ENCODE results near the gene CAMK4.
"Not testable (repeated sequence)": the region's sequence is repeated elsewhere in the genome, so short reads cannot be mapped to it uniquely, and the experiment has no call there.

CAMK4 gene

DNA sequence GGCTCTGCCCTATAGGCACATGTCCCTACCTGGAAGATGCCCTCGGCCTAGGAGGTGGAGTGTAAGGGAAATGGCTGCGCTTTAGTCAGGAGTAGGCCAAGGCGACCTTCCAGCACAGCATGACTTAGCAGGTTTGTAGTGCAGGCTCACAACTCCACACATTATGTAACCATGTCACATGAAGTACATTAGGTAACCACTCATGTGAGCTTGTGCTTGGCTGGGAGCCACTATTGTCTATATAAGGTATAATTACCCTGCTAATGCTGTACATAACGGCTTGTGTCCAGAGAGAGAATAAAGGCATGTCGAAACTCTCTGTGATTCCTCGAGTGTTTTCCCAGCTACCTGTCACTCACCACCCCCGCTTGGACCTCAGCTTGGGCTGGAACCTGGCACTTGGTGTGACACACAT lies 74.9 kb downstream of the CAMK4 start:
- TF ChIP-seq POLR2AphosphoS5 (IDR thresholded peaks at IDR 0.05; ENCODE audit: low read depth) (no peak), SPI1 (IDR thresholded peaks at IDR 0.05; ENCODE audit: borderline replicate concordance, low read depth) (no peak), GABPA (IDR thresholded peaks at IDR 0.05; ENCODE audit: low read depth) (no peak)
- TF ChIP-seq, protein P1, sequence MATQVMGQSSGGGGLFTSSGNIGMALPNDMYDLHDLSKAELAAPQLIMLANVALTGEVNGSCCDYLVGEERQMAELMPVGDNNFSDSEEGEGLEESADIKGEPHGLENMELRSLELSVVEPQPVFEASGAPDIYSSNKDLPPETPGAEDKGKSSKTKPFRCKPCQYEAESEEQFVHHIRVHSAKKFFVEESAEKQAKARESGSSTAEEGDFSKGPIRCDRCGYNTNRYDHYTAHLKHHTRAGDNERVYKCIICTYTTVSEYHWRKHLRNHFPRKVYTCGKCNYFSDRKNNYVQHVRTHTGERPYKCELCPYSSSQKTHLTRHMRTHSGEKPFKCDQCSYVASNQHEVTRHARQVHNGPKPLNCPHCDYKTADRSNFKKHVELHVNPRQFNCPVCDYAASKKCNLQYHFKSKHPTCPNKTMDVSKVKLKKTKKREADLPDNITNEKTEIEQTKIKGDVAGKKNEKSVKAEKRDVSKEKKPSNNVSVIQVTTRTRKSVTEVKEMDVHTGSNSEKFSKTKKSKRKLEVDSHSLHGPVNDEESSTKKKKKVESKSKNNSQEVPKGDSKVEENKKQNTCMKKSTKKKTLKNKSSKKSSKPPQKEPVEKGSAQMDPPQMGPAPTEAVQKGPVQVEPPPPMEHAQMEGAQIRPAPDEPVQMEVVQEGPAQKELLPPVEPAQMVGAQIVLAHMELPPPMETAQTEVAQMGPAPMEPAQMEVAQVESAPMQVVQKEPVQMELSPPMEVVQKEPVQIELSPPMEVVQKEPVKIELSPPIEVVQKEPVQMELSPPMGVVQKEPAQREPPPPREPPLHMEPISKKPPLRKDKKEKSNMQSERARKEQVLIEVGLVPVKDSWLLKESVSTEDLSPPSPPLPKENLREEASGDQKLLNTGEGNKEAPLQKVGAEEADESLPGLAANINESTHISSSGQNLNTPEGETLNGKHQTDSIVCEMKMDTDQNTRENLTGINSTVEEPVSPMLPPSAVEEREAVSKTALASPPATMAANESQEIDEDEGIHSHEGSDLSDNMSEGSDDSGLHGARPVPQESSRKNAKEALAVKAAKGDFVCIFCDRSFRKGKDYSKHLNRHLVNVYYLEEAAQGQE (IDR thresholded peaks at IDR 0.05; ENCODE audit: insufficient replicate concordance, low read depth) = no peak
- TF ChIP-seq, protein P2, sequence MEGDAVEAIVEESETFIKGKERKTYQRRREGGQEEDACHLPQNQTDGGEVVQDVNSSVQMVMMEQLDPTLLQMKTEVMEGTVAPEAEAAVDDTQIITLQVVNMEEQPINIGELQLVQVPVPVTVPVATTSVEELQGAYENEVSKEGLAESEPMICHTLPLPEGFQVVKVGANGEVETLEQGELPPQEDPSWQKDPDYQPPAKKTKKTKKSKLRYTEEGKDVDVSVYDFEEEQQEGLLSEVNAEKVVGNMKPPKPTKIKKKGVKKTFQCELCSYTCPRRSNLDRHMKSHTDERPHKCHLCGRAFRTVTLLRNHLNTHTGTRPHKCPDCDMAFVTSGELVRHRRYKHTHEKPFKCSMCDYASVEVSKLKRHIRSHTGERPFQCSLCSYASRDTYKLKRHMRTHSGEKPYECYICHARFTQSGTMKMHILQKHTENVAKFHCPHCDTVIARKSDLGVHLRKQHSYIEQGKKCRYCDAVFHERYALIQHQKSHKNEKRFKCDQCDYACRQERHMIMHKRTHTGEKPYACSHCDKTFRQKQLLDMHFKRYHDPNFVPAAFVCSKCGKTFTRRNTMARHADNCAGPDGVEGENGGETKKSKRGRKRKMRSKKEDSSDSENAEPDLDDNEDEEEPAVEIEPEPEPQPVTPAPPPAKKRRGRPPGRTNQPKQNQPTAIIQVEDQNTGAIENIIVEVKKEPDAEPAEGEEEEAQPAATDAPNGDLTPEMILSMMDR (IDR thresholded peaks at IDR 0.05; ENCODE audit: insufficient read depth, low read length) = no peak
- Histone ChIP-seq H3K27ac (replicated peaks) (no peak overlapping the region), H3K27me3 (ENCODE audit: insufficient read depth, poor library complexity, severe bottlenecking) (no peaks in the 10 kb centered on the region), H3K4me3 (replicated peaks; ENCODE audit: insufficient read depth, low read length) (no peak overlapping the region)
- peak in 1 of 2 experiments; percentile 1 for DNase-seq (ENCODE audit: low read depth in 1 of 2, low spot score in 1 of 2)

DNA sequence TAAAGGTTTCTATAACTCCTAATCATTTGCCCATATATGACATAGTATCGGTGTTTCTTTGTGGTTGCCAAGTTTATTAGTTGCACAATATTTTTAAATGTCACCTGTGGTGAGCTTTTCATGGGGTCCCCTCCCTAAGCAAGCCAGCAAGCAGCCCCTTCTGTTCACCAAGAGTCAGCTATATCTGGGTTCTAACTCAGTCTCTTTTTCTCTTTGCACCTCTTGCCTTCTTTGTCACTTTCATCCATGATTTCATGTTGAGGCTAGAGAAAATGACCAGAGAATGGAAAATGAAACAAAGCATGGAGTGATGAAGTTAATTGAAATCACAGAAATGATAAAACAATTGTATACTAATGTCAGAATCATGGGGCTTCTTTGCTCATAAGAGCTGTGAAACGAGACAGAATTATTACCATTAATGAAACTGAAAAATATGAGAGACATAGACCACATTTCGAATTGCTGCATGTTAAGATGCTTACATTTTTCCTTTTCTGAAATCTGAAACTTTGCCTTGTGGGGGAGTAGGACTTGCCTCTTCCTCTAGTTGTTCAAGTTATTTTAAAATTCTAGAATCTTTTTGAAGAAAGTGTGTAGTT lies 75.7 kb downstream of the CAMK4 start:
- Histone ChIP-seq H3K27ac (replicated peaks) (no peak overlapping the region), H3K27me3 (ENCODE audit: insufficient read depth, poor library complexity, severe bottlenecking) (no peaks in the 10 kb centered on the region), H3K4me3 (replicated peaks; ENCODE audit: insufficient read depth, low read length) (no peak overlapping the region)
- TF ChIP-seq, protein P2 (IDR thresholded peaks at IDR 0.05; ENCODE audit: insufficient read depth, low read length) = no peak
- TF ChIP-seq, protein P1 (IDR thresholded peaks at IDR 0.05; ENCODE audit: insufficient replicate concordance, low read depth) = no peak
- TF ChIP-seq GABPA (IDR thresholded peaks at IDR 0.05; ENCODE audit: low read depth) = no peak
- TF ChIP-seq SPI1 (IDR thresholded peaks at IDR 0.05; ENCODE audit: borderline replicate concordance, low read depth) = no peak
- no peak for TF ChIP-seq POLR2AphosphoS5 (IDR thresholded peaks at IDR 0.05; ENCODE audit: low read depth)
- DNase-seq (ENCODE audit: low read depth in 1 of 2, low spot score in 1 of 2) = no peak

DNA sequence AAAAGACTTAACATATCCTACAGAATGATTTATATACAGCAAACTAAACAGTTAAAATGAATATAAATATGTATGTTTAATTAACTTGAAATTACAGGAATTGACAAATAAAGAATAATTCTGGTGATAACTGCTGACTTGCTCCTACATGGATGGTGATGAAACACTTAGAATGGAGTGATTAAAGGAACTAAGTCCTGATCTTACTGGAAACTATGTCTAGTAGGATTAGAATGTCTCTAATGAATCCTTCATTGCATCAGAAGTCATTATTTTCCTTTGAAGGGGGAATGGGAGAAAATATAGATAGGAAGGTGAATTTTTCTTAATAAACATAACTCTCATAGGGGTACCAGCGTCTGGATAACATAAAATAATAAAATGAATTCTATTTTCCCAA lies 77.1 kb downstream of the CAMK4 start:
- no peak overlapping the region for H3K4me3 ChIP-seq (replicated peaks; ENCODE audit: insufficient read depth, low read length)
- no peaks in the 10 kb centered on the region for H3K27me3 ChIP-seq (ENCODE audit: insufficient read depth, poor library complexity, severe bottlenecking)
- H3K27ac ChIP-seq (replicated peaks) = no peak overlapping the region
- TF ChIP-seq GABPA (IDR thresholded peaks at IDR 0.05; ENCODE audit: low read depth) (no peak), SPI1 (IDR thresholded peaks at IDR 0.05; ENCODE audit: borderline replicate concordance, low read depth) (no peak)
- TF ChIP-seq, protein P1 (IDR thresholded peaks at IDR 0.05; ENCODE audit: insufficient replicate concordance, low read depth) = no peak
- TF ChIP-seq, protein P2 (IDR thresholded peaks at IDR 0.05; ENCODE audit: insufficient read depth, low read length) = no peak
- no peak for DNase-seq (ENCODE audit: low read depth in 1 of 2, low spot score in 1 of 2)

DNA sequence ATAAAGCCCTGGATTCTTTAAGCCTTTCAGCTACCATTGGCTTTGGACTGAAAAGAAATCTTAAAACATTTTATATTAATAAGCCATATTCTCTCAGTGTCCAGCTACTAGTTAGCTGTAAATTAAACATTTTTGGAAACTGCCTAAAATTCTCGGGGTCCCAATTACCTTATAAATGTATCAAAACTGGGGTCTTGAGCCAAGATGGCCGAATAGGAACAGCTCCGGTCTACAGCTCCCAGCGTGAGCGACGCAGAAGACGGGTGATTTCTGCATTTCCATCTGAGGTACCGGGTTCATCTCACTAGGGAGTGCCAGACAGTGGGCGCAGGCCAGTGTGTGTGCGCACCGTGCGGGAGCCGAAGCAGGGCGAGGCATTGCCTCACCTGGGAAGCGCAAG lies 77.9 kb downstream of the CAMK4 start:
- not testable (repeated sequence) for H3K27ac ChIP-seq (replicated peaks); H3K4me3 ChIP-seq (replicated peaks; ENCODE audit: insufficient read depth, low read length); H3K27me3 ChIP-seq (ENCODE audit: insufficient read depth, poor library complexity, severe bottlenecking); DNase-seq (ENCODE audit: low read depth in 1 of 2, low spot score in 1 of 2)

All from HL-60 (cell line).